SIG-M5 (cell line): ENCODE data around the gene ANK2.
"Not testable (repeated sequence)": the region's sequence is repeated elsewhere in the genome, so short reads cannot be mapped to it uniquely, and the experiment has no call there.

Source experiments
- DNase-seq: peaks from one replicate; lab custom pipeline; 2025; lab: John Stamatoyannopoulos, UW

The ANK2 gene

DNA sequence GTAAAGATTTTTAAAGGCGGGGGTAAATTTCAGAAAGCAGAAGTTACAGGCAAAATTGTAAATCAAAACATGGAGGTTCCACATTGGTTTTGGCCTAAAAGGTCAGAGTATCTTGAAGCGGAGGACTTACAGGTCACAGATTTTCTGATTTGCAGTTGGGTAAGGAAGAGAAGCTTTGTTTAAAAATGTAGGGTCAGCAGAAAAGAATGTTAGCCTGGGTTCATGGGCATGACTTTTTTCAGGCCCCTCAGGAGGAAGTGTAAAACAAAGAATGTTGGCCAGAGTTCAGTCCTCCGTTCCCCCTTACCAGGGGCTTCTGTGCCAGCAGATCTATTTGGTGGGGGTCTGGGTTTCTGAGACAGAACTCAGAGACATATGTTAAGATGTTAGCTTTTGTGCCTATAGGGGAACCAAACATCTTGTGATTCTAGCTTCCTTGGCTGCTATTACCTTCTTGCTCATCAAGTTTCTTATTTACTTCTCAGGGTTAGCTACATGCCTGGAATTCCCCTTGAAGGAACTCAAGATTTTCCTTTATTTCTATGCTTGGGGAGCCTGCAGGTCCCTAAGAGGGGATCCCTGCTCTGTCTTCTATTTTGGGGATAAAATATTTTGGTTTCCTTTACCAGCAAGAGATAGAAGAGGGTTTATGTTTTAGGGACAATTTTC is 160.3 kb downstream of the ANK2 start:
- no peak for DNase-seq

DNA sequence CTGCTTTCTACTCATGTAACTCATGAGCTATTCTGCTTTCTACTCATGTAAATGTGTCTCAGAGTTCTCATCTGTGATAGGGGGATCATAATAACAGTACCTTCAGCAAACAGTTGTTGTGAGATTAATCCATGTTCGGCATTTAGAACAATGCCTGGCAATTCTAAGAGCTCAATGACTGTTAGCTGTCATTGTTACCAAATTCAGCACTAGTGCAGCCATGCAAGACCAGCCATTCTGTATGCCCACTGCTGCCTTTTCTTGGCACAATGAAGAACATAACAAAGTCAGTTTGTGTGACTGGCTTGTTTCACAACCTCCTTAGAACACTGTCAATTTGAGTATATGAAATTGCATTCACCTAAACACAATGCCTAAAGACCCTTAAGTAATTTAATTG is 163.2 kb downstream of the ANK2 start:
- no peak for DNase-seq

DNA sequence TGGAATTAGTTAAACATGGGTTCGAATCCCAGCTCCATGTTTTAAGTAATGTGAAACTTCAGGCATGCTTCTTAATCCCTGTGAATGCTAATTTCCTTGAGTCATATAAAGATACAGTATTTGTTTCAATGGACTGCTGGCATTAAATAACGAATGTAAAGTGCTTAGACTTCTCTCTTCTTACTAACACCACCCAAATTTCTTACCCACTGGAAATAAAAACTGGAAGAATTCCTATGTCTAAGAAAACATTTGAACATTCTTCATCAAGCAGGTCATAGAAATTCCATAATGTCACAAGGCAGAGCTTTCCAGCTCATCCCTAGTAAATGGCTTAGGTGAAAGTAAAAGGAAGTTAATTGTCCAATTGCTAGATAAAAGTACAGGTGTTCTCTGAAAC is 172.5 kb downstream of the ANK2 start:
- DNase-seq = no peak

DNA sequence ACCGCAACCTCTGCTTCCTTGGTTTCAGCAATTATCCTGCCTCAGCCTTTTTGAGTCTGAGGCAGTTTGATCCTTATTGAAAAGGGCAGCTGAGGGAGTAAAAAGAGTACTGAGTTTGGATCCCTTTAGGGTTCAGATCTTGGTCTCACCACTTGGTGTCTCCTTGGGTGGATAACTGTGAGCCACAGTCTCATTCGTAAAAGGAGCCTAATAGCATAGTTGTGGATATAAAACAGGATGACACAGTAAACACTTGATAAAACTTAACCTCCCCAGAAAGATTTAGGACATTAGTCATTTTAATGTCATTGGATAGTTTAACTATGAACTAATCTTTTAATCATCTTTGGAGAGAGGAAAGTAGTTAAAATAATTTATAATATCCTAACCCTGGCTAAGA is 173.0 kb downstream of the ANK2 start:
- no peak for DNase-seq

DNA sequence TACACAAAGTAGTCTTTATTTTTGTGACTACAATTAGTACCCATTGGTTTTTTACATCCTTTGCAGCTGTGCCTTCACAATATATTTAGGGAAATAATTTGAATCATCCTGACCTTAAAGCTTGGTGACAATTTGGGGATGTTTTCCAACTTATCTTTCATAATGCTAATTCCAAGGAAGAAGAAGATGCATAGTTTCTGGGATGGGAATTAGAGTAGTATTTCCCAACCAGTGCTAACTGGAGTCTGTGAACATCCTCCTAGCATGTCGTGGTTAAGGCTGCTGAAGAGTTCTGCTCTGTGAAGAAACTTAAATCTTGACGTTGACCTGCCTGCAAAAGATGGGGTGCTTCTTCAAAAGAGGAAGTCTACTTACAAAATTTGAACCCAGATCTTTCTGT is 173.5 kb downstream of the ANK2 start:
- no peak for DNase-seq

DNA sequence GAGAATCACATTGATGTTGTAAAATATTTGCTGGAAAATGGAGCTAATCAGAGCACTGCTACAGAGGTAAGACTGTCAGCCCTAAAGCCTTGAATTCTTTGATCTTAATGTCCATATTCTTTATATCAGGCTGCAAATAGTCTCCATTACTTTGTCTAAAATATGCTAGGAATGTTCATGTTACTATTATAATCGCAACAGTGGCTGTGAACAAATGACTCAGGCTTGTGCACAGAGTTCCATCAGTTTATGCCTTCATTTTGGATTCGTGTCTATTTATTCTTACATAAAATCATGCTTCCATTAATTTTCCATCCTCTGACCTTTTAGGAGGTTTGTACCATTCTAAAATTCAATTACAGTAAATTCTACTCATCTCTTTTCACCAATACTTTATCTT is 182.7 kb downstream of the ANK2 start:
- no peak for DNase-seq

DNA sequence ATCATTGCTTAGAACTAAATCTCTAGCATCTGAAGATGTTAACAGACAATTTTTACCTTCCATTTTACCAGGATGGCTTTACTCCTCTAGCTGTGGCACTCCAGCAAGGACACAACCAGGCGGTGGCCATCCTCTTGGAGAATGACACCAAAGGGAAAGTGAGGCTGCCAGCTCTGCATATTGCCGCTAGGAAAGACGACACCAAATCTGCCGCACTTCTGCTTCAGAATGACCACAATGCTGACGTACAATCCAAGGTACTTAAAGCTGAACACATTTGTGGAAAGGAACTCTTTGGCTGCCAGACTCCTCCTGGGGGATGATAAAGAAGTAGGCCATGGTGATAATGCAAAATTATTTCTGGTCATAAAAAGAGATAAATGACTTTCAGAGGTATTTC is 187.5 kb downstream of the ANK2 start:
- DNase-seq = no peak

DNA sequence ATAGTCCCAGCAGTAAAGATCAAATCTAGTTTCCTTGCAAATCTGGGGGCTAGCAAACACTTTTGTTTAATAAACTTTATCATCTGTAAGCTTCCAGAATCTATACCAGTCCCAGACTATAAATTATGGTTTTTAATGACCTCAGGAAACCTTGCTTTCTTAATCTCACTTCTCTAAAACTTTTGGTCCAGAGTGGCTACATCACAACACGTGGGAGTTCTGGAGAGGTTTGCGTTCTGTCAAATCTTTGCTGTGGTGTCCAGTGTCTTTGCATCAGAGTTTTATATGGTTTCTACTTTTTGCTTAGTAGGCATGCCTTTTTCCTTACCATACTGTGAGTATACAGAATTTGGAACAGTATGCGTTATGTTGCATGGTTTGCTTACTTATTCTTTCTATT is 193.9 kb downstream of the ANK2 start:
- no peak for DNase-seq

DNA sequence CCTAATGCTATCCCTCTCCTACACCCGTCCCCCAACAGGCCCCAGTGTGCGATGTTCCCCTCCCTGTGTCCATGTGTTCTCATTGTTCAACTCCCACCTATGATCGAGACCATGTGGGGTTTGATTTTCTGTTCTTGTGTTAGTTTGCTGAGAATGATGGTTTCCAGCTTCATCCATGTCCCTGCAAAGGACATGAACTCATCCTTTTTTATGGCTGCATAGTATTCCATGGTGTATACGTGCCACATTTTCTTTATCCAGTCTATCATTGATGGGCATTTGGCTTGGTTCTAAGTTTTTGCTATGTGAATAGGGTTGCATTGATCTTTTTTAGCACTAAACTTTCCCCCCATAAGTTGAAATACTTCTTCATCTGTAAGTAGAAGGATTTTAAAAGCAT is 195.3 kb downstream of the ANK2 start:
- DNase-seq = not testable (repeated sequence)

DNA sequence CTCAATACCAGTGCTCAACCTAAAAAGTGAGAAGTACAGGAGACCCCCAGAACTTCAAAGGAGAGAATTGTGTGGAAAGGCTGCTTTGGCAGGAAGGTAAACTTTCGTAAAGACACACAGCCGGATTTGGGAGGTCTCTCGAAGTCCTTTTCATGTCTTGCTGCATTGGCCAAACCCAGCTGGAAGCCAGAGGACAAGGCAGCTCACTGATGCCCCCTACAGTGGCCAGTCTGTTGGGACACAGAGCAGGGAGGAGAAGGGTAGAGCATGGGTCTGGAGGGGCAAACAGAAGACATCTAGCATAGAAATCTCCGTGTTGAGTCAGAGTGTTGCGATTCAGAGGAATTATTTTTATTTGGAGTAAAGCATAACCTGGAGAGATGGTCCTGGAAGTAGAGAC is 198.9 kb downstream of the ANK2 start:
- no peak for DNase-seq

DNA sequence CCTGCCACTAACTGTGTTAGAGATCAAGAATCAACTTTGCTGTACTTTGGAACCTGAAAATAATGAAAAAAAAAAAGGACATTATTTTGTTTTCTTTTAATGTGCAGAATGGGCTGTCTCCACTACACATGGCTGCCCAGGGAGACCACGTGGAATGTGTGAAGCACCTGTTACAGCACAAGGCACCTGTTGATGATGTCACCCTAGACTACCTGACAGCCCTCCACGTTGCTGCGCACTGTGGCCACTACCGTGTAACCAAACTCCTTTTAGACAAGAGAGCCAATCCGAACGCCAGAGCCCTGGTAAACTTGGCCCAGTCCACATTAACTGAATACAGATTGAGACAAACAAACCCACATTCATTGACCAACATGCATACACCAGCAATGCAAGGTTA is 206.2 kb downstream of the ANK2 start:
- DNase-seq = no peak

DNA sequence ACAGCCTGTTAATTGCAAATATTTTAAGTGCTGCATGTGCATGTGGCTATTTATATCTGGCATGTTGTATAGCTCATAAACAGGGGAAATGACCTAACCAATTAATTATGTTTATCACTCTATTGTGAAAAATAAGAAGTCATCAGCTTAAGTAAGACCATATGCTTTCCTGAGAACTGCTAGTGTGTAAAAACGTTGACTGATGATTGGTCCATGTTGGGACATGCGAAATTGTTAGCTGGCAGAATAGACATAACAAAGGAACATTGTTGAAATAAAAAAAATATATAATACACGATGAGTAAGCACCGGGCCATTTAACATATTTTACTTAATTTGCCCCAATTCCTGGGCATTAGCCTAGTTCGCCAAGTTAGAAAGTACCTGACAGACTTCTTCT is 207.5 kb downstream of the ANK2 start:
- no peak for DNase-seq

DNA sequence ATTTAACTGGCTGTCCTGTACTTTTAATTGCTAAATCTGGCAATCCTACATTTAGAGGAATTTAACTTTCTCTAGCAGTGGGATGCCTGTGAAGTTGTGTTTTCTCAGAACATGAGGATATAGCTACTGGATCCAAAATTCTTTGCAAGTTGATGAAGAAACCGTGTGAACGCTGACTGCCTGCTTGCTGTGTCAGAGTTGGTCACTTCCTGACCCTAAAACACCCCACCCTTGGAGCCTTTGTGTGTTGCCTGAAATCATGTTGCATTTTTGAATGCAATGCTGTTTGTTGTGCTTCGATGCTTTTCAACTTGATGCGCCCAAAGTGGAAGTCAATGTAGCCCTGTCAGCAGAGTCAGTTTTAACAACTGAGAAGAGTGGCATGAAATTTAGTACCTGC is 211.2 kb downstream of the ANK2 start:
- DNase-seq = no peak

DNA sequence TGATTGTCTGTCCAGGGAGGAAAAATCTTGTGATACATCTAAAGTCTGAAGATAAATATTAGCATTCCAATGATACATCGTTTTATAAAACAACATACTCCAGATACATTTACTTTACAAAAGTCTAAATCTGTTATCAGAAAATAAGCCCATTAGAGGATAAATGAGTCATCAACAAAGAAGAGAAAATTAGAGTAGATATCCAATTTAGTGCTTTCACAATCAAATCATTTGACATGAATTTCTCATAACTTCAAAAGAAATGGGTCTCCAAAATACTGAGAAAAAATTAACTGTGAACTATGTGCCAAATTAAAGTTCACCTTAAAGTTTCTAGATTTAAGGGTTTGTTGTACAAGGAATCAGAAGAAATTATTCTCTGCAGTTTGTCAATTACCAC is 213.8 kb downstream of the ANK2 start:
- no peak for DNase-seq

DNA sequence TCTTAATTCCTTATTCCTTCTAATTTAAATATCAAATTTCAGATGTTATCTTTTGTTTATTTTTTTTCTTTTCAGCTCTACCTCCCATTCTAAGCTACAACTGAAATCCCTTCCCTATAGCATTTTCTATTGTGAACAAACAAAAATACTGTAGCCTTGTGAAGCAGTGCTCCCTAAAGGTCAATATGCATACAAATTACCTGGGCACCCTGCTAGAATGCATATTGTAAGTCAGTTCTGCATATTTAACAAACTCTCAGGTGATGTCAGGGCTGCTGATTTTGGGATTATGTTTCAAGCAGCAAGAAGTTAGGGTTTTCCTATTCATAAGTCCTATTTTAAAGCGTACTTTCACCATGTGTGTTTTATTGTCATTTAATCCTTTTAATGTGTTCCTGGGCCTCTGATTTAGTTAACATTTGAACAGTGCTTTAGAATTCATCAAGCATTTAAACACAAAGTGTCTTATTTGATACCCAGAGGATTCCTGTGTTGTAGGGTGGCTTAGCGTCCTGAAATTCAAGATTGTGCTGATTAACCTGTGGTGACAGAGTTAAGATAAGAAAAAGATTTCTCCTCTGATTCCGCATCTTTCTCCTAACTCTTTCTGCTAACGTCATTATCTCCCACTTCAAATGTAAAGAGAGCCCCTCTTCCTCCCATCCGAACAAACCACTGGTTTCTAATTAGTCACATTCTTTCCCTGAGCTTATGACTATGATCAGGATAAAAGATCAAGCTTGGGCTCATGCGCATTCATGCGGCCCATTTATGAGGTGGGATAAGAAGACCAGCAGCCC is 221.3 kb downstream of the ANK2 start:
- no peak for DNase-seq

DNA sequence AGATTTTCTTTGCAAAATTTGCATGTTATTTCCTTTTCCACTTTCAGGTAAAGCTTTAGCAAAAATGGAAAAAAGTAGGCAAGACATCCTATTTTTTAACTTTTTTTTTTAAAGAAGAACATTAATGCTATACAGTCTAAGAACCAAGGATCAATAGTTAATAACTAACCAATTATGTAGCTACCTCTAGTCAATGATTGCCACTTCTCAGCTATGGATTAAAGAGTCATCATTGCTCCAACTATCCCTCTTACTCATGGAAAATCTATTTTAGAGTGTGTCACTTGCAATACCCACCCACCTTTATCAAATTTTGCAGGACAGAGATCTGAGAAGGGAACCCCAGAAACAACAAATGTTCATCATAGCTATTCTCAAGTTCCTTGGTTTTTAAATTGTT is 223.1 kb downstream of the ANK2 start:
- DNase-seq = no peak

DNA sequence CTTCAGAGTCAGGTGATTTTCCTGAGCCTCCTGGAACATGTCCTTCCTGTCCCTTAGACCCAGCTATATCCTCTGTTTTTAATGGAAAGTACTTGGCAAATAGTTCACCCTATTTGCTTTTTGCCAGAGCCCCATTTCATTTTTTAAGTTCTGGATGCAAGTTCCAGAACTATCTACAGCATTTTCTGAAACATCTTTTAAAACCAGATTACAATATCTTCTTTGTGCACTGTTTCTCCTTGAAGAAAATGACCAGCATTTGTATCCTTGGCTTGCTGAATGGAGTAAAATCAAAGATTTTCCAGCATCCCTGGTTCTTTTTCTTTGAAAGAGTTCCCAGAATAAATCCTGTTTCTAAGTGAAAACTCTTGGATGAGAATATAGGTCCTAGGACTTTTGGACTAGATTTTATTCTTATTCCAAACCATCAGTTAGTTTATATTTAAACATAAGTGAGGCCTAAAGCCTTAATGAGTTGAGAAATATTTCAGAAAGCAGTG is 224.3 kb downstream of the ANK2 start:
- no peak for DNase-seq

DNA sequence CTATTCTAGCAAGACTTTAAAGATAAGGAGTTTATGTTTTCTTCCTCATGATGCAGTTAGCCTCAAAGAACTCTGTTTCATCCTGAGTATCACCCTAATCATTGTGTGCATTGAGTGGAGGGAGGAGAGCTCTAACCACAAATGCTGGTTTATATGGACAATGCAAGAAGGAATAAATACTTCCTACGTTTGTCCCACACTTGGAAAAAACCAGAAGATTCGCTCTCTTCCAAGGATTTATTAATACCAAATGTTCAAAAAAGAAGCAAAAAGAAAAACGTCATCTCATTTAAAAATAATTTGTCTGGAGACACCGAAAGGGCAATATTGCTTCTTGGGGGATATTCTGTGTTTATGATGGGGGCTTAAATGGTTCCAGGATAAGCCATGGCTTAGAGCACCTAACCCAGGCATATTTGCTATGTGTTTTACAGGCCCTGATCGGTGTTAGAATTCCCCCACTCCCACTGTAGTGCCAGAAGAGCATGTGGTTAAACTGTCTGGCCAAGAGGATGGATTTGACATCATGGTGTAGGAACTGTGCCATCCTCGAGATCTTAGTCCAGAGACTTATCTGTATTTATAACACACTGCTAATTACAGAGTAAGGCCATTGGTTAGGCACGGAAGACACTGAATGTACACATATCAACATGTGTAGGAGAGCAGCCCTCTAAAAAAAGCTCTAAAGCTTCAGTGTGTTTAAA is 227.2 kb downstream of the ANK2 start:
- no peak for DNase-seq

DNA sequence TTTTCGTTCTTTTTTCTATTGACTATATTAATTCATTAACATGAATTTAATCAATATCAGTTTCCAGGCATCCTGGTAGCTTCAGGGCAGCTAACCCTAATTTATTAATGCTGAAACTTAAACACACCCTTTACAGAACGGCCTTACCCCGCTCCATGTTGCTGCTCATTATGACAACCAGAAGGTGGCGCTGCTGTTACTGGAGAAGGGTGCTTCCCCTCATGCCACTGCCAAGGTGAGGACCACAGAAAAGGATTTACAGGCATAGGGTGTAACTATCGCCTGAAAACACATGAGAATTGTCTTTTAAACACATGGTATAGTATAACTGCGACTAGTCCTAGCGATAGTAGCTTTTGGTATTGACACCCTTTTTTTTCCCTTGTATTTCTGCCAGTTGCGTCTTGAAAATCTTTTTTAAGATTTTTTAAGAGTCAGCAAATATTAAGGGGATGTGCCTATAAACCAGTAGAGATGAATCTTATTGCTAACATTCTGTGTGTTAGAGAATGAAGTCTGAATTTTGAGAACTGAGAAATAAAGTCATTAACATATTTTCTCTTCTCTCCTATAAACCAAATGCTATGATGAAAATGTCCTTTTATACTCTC is 229.0 kb downstream of the ANK2 start:
- peak; percentile 0 for DNase-seq

DNA sequence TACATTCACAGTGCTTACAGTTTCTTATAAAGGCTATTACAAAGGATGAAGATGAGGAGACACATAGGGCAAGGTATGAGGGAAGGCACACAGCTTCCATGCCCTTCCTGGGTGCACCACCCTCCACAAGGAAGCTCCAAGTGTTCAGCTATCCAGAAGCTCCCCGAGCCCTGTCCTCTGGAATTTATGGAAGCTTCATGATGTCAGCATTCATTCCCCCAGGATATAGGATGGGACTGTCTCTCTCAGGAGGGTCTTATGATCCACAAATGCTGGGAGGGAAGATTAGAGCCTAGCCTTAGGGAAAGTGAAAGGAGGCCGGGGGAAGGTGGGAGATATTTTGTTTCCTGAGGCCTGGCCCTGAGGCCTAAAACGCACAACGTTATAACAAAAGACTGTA is 236.0 kb downstream of the ANK2 start:
- no peak for DNase-seq

DNA sequence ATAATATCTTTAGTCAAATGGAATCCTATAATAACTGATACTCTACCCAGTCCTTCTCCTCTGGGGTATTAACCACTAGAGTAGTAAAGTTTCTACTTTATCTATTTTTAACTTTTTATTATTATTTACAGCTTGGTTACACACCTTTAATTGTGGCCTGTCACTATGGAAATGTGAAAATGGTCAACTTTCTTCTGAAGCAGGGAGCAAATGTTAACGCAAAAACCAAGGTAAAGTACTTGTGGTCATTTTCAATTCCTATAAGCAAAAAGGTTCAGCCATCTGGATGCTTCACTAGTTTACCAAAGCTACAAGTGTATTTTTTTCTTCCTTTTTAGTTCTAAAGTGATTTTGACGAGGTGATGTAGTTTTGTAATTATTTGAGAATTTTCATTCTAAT is 238.8 kb downstream of the ANK2 start:
- no peak for DNase-seq

DNA sequence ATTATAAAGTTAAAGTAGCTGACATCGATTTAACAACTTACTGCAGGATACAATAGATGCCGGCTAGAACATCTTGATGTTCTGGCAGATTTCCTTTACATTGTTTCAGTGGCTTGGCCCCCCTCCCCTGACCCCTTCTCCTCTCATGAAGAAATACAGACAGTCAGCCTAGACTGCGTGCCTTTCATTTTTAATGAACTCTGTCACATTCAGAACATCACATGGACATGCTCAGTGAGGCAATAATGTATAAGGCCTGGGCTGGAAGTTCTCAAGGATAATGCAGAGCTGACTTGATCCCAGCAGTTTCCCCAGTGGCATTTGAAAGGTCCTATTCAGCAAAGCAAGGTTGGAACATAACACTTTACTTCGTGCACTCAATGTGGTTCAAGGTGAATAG is 239.2 kb downstream of the ANK2 start:
- DNase-seq = no peak

DNA sequence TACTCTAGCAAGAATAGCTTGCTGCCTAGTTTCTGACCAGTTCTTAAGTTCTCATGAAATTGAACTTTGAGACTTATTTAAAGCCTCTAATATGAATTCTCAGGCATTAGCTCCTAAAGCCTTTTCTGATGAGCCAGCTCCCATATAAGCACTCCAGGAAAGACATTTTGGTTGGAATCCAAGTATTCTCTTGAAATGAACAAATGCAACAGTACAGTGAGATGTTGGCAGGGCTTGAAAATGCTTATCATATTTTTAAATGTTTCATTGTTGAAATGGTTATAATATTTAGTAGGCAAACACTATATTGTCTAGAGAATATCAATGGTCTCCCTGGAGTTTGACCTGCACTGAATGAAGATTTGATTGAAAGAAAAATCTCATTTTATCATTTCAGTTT is 240.3 kb downstream of the ANK2 start:
- no peak for DNase-seq
